HG02884 (cell line): Measurements from ENCODE around the gene CNOT11.
A peak's percentile ranks its signal among the peaks of the same experiment; 100 is the strongest.
"Not testable (repeated sequence)": the region's sequence is repeated elsewhere in the genome, so short reads cannot be mapped to it uniquely, and the experiment has no call there.

Experiments
- ATAC-seq: cut with Tn5 transposase; IDR thresholded peaks from one replicate; pipeline ENCODE4 v1.9.1; 2021; ENCODE audit warnings: mild to moderate bottlenecking, moderate library complexity; ENCODE audit not compliant: unreplicated experiment

Gene CNOT11

DNA sequence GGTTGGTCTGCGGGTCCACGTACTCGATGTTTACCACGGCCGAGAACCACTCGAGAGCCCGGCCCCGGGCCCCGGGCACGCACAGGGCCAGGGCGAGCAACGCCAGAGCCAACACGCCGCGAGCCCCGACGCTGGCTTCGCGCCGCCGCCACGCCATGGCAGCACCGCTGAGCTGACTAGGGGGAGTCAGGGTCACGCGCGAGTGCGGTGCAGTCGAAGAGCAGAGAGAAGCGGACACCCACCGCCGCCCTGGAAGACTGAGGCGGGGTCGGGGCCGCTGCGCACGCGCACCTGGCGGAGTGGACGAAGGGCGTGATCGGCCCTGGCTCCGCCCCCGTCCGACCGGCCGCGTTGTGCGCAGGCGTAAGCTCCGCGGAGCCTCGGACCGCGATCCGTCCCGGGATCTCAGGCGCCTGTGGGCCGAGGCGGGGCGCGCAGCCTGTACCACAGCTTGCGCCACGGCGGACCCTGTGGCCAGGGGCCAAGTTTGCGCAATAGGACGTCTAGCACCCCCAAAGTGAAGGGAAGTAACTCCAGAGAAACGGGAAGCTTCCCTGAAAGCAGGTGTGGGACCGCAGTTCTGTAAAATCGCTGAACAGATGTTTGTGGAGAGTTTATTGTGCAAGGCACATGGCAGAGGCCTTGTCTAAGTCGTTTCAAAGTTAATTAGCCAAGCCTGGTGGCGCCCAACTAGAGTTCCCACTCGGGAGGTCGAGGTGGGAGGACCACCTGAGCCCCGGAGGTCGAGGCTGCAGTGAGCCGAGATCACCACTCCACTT lies 55.9 kb downstream of the CNOT11 start, which contains the start of gene RNF149:
Gene RNF149, minus strand, starts transcription at position 270 of the 779 bp plus-strand sequence. Its CDS starts 113 bp downstream, at position 157.
- ATAC-seq, result peak; percentile 56

GRCh38 chr2:101310090-101310833 lies 57.6 kb downstream of the CNOT11 start:
- no peak for ATAC-seq

DNA sequence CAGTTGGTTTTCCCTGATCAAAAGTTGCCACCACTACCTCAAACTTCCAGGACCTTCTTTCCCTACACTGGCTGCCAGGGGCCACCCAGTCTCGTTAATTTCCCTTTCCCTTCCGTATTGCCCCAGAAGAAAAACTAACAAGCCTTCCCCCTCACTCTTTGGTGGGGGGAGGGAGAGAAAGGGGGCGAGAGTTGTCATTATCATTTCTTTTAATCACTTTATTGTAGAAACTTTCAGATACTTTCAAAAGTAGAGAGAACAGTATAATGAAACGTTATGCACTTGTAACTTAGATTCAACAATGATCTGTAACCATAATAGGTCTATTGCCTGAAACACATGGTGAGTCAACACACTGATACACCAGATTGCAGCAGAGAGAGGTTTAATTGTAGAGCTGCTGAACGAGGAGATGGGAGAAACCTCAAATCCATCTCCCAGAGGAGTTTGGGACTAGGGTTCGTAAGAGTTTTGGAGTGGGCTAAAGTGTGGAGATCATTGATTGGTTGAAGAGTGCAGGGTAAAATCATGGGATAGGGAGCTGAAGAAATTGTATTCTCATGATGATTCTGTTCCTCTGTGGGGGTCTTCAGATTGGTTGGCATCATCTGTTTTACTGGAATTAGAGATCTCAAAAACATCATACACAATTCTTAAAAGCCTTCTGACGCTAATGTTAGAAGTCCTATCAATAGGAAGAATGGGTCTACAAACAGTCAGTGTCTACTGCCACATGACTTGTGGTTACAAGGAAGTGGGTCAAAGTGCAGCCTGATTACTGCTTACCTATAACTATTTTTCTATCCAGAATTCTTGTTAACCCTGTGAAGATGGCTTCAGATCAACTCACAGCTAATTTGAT lies 58.4 kb downstream of the CNOT11 start:
- ATAC-seq, result no peak

DNA sequence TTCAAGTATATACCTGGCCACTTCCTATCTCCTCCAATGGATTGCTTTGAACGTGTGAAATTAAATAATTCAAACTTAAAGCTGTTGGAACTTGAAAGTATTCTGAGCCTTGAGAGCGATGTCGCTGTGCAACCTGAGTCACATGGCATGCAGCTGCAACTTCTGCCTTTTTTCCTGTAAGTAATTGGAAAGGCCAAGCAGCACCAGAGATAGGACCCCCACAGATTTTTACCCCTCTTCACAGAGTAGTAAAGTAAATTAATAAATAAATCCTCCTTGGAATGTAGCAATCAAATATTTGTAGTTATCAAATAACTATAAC lies 59.0 kb downstream of the CNOT11 start:
- no peak for ATAC-seq

DNA sequence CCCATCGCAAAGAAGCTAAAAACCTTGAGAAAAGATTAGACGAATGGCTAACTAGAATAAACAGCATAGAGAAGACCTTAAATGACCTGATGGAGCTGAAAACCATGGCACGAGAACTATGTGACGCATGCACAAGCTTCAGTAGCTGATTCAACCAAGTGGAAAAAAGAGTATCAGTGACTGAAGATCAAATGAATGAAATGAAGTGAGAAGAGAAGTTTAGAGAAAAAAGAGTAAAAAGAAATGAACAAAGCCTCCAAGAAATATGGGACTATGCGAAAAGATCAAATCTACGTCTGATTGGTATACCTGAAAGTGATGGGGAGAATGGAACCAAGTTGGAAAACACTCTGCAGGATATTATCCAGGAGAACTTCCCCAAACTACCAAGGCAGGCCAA lies 63.9 kb downstream of the CNOT11 start:
- not testable (repeated sequence) for ATAC-seq
